Activated CD4-positive, CD25-positive, alpha-beta regulatory T cell treated with anti-CD3 and anti-CD28 coated beads, Interleukin-2, amount 50 U/mL, for 16 hours (primary cell): ENCODE measurements around the gene LCE3B.

Source experiments
- DNase-seq: peaks from one replicate; pipeline ENCODE4 v3.0.0-alpha.2; 2020; ENCODE audit warnings: low read depth, low spot score

Gene LCE3B

DNA sequence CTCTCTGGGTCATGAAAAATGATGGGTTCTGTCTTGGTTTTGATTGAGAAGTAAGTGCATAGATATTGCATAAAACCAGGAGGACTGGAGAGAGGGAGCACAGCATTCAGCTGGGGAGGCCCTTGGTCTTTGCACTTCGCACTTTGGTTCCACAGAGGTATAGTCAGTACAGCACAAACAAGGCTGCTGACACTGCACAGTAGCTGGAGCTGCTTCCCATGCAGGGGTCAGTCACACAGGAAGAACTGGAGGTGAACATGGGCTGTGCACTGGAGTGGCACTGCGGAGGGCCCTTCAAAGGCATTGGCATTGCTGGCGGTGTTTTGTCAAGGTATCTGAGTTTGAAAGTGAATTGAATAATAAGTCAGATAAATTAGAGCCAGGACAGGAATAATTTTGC is 45.0 kb downstream of the LCE3B start:
- DNase-seq, result no peak

DNA sequence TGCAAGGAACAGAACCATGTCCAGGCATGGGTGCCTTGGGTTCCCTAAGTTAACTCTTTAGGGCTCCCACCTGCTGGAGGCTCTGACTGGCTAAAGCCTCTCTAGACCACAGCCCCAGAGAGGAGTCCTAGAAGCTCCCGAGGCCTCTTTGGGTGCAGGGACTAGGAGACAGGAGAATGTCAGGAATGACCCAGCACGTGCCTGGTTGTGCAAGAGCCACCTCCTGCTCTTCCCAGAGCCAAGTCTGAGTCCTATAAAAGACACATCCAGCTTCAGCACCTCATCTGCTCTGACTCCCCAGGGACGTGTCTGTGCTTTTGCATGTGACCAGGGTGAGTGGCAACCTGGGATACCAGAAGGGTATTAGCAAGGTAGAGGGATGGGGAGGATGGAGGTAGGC is 49.5 kb downstream of the LCE3B start, which contains the start of gene LCE2D:
LCE2D (plus strand) TSS at position 283 of the 400 bp plus-strand sequence. CDS start 726 bp downstream, outside the sequence.
- no peak for DNase-seq
